RCC 7860 (cell line): ENCODE data around the gene REXO5.
"Not testable (repeated sequence)": the region's sequence is repeated elsewhere in the genome, so short reads cannot be mapped to it uniquely, and the experiment has no call there.

Experiments
- DNase-seq: peaks from one replicate; pipeline ENCODE4 v3.0.0-alpha.2; 2015; ENCODE audit warnings: low spot score
- FAIRE-seq: peaks from 2 replicates; lab custom pipeline; 2012; peaks lifted over from hg19 to GRCh38; lab: Jason Lieb, UNC

The REXO5 gene

DNA sequence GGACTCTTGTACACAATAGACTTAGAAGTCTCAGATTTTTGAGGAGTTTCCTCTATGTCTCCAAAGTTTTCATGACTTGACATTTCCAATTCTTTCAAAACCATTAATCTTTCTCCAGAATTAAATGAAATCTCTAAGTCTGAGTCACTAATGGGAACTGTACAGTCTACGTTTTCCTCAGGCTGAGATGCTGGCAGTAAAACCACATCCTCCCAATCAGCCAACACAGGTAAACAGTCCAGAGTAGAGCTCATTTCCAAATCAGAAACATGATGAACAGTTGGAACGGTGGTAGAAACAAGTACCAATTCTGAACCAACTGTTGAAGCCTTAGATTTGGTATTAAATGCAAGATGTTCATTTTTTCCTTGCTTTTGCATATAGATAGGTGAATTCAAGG lies 8.0 kb upstream of the REXO5 start:
- FAIRE-seq, result no peak

DNA sequence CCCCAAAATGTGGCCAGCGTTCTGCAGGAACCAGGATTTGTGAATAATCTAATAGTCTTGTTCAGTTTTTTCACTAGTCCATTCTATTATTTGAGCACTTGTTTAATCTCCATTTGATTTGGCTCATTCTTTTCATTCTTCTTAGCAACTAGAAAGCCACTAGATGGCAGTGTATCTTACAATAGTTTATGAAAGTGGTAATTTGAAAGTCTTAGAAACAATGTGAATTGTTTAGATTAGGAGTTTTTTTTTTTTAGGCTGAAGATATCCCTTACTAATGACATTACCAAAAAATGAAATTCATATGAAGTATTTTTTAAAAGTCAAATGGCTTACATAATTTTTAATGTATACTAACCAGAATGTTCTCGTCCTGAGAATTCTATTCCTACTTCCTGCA lies 6.7 kb upstream of the REXO5 start:
- DNase-seq (no peak), FAIRE-seq (peak; percentile 75)

More for the DNA sequence above, 8.0 kb upstream of the REXO5 start:
- no peak for DNase-seq

DNA sequence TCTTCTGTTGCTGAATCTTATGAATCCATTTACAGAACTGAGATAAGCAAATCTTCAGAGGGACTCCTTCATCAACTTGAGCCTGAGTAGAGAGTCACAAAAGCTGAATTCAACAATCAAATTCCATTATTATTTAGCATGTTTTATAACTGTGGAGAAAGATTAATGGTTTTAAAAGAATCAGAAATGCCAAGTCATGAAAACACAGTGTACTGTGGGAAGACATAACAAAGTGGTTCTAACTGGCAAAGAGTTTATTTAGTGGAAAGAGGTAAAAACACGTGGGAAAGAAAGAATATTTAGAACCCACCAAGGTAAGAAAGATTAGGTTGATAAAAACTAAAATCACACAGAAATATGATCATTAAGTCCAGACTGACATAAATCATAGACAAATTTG lies 5.0 kb upstream of the REXO5 start:
- FAIRE-seq (no peak), DNase-seq (no peak)

DNA sequence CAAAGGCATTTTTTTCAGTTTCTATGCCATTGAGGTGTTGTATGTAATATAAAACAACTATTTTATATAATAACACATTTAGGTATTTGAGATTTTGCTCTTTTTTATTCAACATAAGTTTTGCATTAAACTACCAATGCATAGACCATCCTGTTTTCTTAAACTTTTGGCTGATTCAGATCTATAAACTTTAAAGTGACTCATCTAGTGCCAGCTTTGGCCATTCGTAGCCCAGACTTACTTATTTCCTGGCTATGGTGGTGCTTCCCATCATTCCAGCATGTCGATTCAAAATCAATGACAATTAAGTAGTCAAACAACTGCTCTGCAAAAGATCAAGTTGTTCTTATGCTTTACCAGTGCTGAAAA lies 3.2 kb upstream of the REXO5 start:
- no peak for DNase-seq
- FAIRE-seq, result no peak

DNA sequence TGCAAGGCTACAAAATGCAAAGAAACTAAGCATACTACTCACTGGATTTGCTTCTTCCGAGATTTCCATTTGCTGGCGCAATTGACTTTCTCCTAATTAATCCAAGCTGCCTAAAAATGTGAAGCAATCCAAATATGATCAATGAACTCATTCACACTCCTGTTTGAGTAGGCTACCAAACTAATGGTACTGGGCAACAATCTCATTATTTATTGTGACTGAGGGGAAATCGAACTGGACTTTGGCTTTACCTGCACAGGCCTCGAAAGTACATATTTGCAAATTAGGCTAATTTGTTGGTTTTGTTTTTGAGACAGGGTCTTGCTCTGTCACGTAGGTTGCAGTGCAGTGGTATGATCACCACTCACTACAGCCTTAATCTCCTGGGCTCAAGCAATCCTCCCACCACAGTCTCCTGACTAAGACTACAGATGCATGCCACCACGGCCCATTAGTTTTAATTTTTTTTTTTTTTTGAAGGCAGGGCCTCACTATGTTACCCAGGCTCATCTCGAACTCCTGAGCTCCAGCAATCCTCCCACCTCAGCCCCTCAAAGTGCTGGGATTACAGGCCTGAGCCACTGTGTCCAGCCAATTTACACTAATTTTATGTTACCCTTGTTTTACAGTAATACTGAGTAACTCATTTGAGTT lies 2.6 kb upstream of the REXO5 start:
- FAIRE-seq (no peak), DNase-seq (no peak)

DNA sequence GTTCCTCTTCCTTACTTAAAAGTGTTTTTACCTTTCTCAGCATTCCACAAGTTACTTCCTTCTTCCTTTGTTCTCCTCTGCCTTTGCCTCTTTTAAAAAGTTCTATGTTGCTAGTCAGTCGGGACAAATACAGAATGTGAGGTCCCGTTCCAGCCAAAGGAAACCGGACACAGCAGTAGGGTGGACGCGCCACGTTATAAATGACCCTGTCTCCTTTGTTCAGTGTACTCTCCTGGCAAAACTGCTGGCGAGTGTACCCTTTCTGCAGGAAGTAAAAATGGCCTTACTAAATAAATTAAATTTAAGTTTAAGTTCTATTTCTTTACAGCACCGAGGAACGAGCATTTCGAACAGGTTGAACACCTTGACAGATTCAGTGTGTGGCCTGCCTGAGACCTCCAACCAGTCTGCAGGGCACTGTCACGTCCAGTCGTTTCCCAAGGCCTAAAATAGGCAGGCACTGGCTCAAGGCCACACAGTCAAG lies 601 bp upstream of the REXO5 start:
- not testable (repeated sequence) for FAIRE-seq
- DNase-seq, result peak; percentile 14

DNA sequence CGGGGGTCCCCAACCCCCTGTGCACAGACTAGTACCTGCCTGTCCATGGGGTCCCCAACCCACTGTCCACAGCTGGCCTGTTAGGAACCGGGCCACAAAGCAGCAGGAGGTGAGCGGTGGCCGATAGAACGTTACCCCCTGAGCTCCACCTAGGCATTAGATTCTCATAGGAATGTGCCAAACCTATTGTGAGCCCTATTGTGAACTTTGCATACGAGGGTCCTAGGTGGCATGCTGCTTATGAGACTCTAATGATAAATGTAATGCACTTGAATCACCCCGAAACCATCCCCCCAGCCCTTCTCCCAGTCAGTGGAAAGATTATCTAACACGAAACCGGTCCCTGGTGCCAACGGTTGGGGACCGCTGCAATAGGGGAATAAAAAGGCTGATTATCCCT lies 1.5 kb downstream of the REXO5 start:
- FAIRE-seq (no peak), DNase-seq (no peak)

DNA sequence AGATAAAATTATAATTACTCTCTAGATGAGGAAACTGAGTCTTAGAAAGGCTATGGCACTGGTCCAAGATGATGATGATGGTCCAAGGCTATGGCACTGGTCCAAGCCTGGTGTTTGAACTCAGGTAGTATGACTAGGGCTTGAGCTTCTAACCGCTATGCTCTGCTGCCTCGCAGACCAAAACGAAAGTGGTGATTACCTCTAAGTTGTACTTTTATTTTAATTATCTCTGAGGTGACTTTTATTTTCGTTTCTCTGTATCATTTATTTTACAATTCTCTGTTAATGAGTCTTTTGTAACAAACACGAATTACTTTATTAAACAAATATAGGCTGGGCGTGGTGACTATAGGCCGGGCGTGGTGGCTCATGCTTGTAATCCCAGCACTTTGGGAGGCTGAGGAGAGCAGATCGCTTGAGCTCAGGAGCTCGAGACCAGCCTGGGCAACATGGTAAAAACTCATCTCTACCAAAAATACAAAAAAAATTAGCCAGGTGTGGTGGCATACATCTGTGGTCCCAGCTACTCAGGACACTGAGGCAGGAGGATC lies 5.6 kb downstream of the REXO5 start:
- DNase-seq (no peak), FAIRE-seq (no peak)

DNA sequence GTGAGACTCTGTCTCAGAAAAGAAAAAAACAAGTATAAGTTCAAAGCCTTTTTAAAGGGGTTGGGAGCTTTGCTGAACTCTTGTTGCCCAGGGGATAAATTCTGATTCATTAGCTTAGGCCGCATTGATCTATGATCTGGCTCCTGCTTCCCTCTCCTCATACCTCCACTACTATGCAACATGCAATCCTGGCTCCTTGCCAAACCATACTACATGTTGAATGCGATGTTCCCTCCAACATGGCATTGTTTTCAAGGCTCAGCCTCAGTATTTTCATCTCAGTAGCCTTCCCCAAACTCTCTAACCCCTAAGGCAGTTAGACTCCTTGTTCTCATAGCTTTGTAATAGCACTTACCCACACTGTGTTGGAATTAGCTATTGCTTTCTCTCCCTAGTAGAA lies 6.2 kb downstream of the REXO5 start:
- no peak for FAIRE-seq
- DNase-seq, result no peak

DNA sequence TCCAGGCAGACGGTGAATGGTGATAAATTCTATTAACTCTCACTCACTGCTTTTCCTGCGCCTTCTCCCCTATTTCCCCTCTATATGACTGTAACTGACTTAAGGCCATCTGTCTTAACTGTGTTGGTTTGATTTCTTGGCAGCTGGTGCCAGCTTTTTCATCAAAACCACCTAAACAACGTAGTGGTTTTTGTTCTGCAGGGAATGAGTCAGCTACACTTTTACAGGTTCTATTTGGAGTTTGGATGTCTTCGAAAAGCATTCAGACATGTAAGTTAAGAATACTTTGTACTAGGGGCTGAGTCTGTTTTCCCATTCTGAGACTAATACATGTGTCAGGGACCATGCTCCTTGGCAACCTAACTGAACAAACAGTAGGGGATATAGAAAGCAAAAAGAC lies 8.5 kb downstream of the REXO5 start:
- FAIRE-seq, result no peak

DNA sequence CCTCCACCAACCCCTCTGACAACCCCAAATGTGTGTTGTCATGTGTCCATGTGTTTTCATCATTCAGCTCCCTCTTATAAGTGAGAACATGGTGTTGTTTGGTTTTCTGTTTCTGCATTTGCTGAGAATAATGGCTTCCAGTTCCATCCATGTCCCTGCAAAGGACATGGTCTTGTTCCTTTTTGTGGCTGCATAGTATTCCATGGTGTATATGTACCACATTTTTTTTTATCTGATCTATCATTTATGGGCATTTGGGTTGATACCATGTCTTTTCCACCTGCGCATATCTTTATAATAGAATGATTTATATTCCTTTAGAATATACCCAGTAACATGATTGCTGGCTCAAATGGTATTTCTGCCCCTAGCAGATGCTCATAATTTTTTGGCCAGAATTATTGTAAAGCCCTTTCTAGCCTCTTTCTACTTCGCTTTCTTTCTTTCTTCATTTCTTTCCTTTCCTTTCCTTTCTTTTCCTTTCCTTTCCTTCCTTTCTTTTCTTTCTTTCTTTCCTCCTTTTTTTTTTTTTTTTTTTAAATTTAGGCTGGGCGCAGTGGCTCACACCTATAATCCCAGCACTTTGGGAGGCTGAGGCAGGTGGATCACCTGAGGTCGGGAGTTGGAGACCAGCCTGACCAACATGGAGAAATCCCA lies 12.7 kb downstream of the REXO5 start:
- no peak for DNase-seq
- FAIRE-seq, result no peak

More for the DNA sequence above, 8.5 kb downstream of the REXO5 start:
- DNase-seq, result no peak

DNA sequence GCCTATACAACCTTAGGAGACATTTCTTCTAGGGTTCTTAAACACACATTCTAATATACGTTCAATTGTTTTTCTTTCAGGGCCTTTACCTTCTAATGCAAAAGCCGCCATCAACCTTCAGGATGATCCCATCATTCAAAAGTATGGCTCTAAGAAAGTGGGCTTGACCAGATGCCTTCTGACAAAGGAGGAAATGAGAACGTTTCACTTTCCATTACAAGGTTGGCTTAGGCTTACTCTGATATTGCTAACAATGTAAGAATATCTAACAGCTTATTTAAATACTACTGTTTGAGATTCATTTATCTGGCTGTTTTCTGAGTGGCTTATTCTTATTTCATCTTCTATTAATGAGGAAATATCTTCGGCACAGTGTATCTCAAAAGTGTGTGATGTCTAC lies 15.4 kb downstream of the REXO5 start:
- DNase-seq, result no peak
- FAIRE-seq, result no peak

DNA sequence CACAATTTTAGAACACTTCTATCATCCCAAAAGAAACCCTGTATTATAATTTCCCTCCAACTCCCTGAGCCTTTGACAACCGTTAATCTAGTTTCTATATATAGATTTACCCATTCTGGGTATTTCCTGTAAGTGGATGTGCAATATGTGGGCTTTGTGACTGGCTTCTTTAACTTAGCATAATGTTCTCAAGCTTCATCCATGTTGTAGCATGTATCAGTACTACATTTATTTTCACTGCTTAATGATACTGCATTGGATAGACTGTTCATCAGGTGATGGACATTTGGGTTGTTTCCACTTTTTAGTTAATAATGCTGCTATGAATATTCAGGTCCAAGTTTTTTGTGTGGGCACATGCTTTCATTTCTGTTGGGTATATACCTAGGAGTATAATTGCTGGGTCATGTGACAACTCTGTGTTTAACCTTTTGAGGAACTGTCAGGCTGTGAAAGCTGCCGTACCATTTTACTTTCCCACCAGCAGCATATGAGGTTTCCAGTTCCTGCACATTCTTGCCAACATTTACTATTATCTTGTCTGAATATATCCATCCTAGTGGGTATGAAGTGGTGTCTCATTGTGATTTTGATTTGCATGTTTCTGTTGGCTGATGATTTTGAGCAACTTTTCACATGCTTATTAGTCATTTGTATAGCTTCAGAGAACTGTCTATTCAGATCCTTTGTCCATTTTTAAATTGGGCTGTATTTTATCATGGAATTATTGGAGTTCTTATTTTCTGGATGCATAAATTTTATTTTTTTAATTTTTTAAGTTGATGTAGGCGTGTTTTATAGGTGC lies 16.4 kb downstream of the REXO5 start:
- DNase-seq (no peak), FAIRE-seq (no peak)

DNA sequence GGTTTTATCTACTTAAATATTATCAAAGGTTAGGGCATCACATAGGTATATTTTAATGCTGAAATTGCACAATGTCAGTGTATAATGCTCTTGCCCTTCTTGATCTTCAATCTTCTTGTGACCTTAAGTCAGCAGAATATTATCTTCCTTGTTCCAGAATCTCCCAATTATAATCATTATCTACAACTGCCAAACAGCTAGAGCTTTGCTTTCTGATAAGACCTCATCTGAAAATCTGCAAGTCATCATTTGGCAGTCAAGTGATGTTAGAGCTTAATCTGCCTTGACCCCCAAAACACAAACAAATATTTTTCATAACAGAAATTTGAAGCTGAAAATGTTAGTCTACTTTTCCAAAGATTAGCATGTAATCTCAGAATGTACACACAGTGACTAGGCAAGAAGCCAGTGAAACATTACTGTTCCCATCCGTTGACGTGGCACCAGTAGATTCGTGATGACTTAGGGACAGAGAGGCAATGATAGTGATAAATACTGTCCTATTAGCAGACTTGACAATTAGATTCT lies 19.8 kb downstream of the REXO5 start:
- DNase-seq (no peak), FAIRE-seq (no peak)

DNA sequence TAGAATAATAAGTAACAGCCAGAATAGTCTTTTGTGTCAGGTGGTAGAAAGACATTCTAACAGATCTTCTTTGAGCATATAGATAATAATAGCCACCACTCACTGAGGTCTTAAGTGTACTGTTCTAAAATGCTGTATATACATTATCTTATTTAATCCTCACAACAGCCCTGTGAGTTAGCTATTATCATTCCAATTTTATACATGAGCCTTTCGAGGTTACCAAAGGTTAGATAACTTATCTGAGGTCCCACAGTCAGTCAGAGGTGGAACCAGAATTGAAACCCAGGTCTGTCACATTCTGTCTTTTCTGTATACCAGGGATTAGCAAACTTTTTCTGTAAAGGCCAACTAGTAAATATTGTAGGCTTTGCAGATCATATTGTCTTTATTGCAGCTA lies 23.2 kb downstream of the REXO5 start:
- FAIRE-seq (no peak), DNase-seq (no peak)

DNA sequence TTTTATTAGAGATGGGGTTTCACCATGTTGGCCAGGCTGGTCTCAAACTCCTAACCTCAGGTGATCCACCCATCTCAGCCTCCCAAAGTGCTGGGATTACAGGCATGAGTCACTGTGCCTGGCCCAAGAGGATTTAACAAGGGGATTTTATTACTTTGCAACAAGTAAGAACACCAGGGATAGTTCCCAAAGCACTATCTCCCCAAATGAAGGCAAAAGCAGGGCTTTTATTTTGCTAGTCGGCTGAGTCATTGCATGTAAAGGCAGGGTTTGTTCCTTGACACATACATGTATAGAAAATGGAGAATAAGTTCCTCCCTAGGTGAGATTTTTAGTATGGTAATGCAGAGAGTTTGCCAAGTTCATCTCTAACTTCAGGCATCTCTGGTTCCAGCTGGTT lies 24.0 kb downstream of the REXO5 start:
- no peak for DNase-seq
- no peak for FAIRE-seq

DNA sequence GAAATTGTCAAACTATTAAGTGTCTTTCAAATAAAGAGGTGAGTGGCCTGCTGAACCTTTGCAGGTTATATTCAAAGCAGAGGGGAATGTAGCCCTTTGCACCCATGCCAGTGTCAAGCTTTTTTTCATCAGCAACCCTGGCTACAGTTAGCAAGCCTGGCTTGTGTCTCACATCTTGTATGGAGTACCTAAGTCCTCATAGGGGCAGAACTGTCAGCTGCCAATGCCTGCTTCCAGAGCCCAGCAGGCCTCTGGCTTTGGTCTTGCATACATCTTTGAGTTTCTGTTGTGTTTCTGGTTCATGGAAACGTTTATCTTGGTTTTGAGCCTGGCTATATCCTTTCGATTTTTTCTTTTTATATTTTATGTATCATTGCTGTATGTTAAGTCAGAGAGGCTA lies 26.8 kb downstream of the REXO5 start:
- no peak for DNase-seq
- FAIRE-seq, result no peak

DNA sequence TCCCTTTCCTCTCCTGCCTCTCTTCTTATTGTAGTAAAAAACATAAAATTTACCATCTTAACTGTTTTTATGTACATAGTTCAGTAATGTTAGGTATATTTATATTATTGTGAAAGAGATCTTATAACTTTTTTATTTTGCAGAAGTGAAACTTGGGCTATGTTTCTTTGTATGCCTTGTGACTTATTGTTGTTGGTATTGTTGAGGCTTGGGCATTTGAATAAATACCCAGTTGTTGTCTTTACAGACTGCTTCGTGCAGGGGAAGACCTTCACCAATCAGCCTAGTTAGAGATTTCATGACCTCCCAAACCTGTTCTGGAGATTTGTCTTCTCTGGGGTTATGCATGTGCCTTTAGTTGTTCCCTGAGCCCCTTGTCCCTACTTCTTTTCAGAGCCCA lies 31.9 kb downstream of the REXO5 start:
- FAIRE-seq (no peak), DNase-seq (no peak)

DNA sequence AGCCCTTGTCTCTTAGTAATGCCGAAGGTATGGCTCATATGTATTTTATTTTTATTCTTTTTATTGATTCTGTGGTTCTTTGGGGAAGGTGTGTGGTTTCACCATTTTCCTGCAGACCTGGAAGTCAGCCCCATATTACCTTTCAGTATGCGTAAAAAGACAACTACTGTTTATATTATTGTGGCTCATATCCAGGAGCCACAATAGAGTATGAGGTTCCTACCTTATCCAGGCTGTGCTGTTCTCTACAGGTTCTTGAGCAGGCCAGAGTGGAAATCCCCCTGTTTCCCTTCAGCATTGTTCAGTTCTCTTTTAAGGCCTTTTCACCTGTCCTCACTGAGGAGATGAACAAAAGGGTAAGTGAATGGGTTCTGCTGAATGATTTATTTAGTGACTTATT lies 33.2 kb downstream of the REXO5 start:
- no peak for FAIRE-seq

DNA sequence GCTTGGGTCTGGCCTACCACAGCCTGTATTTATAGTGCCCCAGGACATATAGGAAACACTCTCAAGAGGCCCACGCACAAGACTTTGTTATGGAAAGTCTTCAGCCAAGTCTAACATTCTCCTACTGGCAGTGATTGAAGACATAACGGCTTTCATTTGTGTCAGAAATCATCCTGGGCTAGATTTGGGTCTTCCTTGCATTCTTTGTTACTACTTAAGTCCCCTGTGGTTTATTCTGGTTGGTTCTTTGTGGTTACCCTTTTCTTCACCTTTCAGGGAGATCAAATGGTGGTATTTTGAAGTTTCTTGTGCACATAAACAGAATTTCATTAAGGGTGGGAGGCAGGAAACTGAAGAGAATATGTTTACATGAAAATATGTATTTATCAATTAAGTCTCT lies 37.7 kb downstream of the REXO5 start:
- no peak for FAIRE-seq
- no peak for DNase-seq

More for the DNA sequence above, 33.2 kb downstream of the REXO5 start:
- DNase-seq, result no peak

DNA sequence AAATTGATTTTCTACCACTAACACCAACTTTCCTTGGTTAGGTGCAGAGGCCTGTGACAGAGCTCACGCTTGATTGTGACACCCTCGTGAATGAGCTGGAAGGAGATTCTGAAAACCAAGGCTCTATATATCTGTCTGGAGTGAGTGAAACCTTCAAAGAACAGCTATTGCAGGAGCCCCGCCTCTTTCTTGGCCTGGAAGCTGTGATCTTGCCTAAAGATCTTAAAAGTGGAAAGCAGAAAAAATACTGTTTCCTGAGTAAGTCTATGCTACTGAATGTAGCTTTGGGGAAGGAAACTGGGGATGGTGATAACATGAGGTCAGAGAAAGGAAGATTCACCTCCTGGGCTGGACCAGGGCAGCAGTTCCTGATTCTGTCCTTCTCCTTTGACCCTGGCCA lies 38.3 kb downstream of the REXO5 start:
- no peak for FAIRE-seq
- DNase-seq, result no peak
